Activated naive CD4-positive, alpha-beta T cell treated with anti-CD3 and anti-CD28 coated beads, Interleukin-2, amount 10 ng/mL, durations not matched to agents 7 days and 5 days (primary cell): ENCODE data around the gene CYTH4.

Experiments
- CTCF ChIA-PET: fragments of 350-600 bp; sonication (Branson Sonifier 250); formaldehyde crosslinking; loops from one replicate; lab custom pipeline; 2021; ENCODE audit warnings: antibody characterized with exemption; lab: Charles Lee
- DNase-seq: peaks from one replicate; pipeline ENCODE4 v3.0.0-alpha.2; 2020
- H3K27ac Mint-ChIP-seq: one replicate; pipeline ENCODE4 v1.8.0; 2021; ENCODE audit warnings: mild to moderate bottlenecking, moderate library complexity, mixed read lengths
- H3K27me3 Mint-ChIP-seq: one replicate; pipeline ENCODE4 v1.8.0; 2021; ENCODE audit warnings: mild to moderate bottlenecking, mixed read lengths
- H3K36me3 Mint-ChIP-seq: one replicate; pipeline ENCODE4 v1.8.0; 2021; ENCODE audit warnings: mixed read lengths
- H3K4me1 Mint-ChIP-seq: one replicate; pipeline ENCODE4 v1.8.0; 2021; ENCODE audit warnings: mixed read lengths
- H3K4me3 Mint-ChIP-seq: one replicate; pipeline ENCODE4 v1.8.0; 2021; ENCODE audit warnings: mild to moderate bottlenecking, moderate library complexity, mixed read lengths
- H3K9me3 Mint-ChIP-seq: one replicate; pipeline ENCODE4 v1.8.0; 2021; ENCODE audit warnings: mixed read lengths

CYTH4 gene

GRCh38 chr22:37331034-37331428 is 48.7 kb downstream of the CYTH4 start:
- CTCF ChIA-PET = interaction anchor here (1.1 to 2.5 kb wide), 5 partner anchors 10 to 127 kb away, joined by 3 to 15 read pairs (median 4); no protein-coding TSS in a partner anchor
- Mint-ChIP-seq H3K27me3 (peaks cover 100% of the 10 kb centered on the region), H3K9me3 (no peaks in the 10 kb centered on the region), H3K27ac (no peak overlapping the region), H3K36me3 (no peaks in the 10 kb centered on the region), H3K4me1 (peaks cover 8% of the 10 kb centered on the region), H3K4me3 (no peak overlapping the region)
- DNase-seq = no peak

GRCh38 chr22:37331856-37332536 is 49.7 kb downstream of the CYTH4 start:
- no peak overlapping the region for H3K4me3 Mint-ChIP-seq
- no peaks in the 10 kb centered on the region for H3K9me3 Mint-ChIP-seq
- H3K4me1 Mint-ChIP-seq = peaks cover 8% of the 10 kb centered on the region
- no peak overlapping the region for H3K27ac Mint-ChIP-seq
- peaks cover 100% of the 10 kb centered on the region for H3K27me3 Mint-ChIP-seq
- H3K36me3 Mint-ChIP-seq = no peaks in the 10 kb centered on the region
- CTCF ChIA-PET = interaction anchor here (1.0 to 2.5 kb wide), 6 partner anchors 9 to 214 kb away, joined by 3 to 15 read pairs (median 4); no protein-coding TSS in a partner anchor
- DNase-seq = no peak

DNA sequence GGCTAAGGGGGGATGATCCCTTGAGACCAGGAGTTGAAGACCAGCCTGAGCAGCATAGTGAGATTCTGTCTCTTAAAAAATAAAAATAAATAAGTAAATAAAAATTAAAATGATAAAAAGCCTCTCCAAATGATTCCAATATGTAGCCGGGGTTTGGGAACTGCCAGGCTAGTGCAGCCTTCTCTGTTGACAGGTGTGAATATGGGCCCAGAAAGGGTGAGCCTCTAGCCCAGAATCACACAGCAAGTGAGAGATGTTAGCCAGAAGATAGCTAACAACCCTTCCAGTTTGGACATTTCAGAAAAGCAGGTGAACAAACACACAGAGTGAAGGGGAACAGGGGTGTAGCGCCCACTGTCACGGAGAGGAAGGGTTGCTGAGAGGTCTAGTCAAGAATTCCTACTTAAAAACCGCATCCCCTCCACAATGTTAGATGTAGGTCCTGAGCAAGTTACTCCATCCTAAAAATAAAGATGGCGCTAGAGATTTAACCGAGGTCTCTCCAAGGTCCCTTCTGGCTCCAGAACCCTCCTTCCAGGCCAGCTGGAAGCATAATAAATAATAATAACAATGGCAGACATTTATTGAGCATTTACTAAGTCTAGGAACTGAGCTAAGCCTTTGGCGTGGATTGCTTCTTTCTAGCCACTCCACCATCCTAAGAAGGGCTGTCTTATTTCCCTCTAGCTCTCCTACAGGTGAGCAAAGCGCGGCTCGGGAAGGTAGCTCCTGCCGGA is 51.6 kb downstream of the CYTH4 start:
- Mint-ChIP-seq H3K4me1 (peaks cover 8% of the 10 kb centered on the region), H3K27ac (no peak overlapping the region), H3K4me3 (no peak overlapping the region), H3K9me3 (no peaks in the 10 kb centered on the region), H3K36me3 (no peaks in the 10 kb centered on the region), H3K27me3 (peaks cover 99% of the 10 kb centered on the region)
- CTCF ChIA-PET = interaction anchor here (0.6 to 1.7 kb wide), 7 partner anchors 10 to 761 kb away, joined by 3 to 5 read pairs (median 3); partner anchors contain the start of gene MFNG
- no peak for DNase-seq

DNA sequence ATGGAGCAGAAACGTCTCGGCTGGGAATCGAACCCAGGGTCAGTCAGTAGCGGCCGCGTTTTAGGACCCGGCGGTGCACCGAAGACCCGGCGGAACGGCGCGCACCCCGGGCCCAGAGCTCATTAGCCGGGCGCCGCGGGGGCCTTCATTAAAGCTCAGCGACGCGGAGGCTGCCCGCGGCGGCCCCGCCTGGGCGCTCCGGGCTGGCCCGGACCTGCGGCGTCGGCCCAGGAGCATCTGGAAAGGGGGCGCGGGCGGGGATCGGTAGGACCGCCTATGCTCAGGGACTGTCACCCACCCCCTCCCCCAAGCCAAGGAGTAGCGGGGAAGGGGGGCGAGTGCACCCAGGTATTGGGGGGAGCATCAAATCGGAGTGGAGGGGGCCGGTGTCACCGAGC is 52.2 kb downstream of the CYTH4 start:
- Mint-ChIP-seq H3K27me3 (peaks cover 97% of the 10 kb centered on the region), H3K4me1 (peaks cover 8% of the 10 kb centered on the region), H3K9me3 (no peaks in the 10 kb centered on the region), H3K27ac (no peak overlapping the region), H3K4me3 (no peak overlapping the region), H3K36me3 (no peaks in the 10 kb centered on the region)
- CTCF ChIA-PET = interaction anchor here (0.6 to 1.7 kb wide), 6 partner anchors 10 to 760 kb away, joined by 3 to 5 read pairs (median 3); partner anchors contain the start of gene MFNG
- no peak for DNase-seq

GRCh38 chr22:37334859-37335805 is 52.8 kb downstream of the CYTH4 start:
- H3K4me3 Mint-ChIP-seq = no peak overlapping the region
- peaks cover 8% of the 10 kb centered on the region for H3K4me1 Mint-ChIP-seq
- H3K27ac Mint-ChIP-seq = no peak overlapping the region
- CTCF ChIA-PET = interaction anchor here (0.6 to 1.7 kb wide), 5 partner anchors 11 to 151 kb away, joined by 3 to 5 read pairs (median 3); partner anchors contain the start of gene MFNG
- H3K27me3 Mint-ChIP-seq = peaks cover 95% of the 10 kb centered on the region
- H3K36me3 Mint-ChIP-seq = no peaks in the 10 kb centered on the region
- no peak for DNase-seq
- no peaks in the 10 kb centered on the region for H3K9me3 Mint-ChIP-seq

GRCh38 chr22:37335806-37336199 is 53.5 kb downstream of the CYTH4 start:
- peaks cover 95% of the 10 kb centered on the region for H3K27me3 Mint-ChIP-seq
- H3K9me3 Mint-ChIP-seq = no peaks in the 10 kb centered on the region
- H3K4me1 Mint-ChIP-seq = peaks cover 8% of the 10 kb centered on the region
- H3K36me3 Mint-ChIP-seq = no peaks in the 10 kb centered on the region
- H3K27ac Mint-ChIP-seq = no peak overlapping the region
- CTCF ChIA-PET = no interaction called here
- no peak overlapping the region for H3K4me3 Mint-ChIP-seq
- no peak for DNase-seq

- Mint-ChIP-seq H3K27me3 (peaks cover 94% of the 10 kb centered on the region), H3K36me3 (no peaks in the 10 kb centered on the region), H3K27ac (no peak overlapping the region), H3K4me1 (peaks cover 8% of the 10 kb centered on the region), H3K9me3 (no peaks in the 10 kb centered on the region), H3K4me3 (no peak overlapping the region)
- no peak for DNase-seq
- CTCF ChIA-PET = no interaction called here
Observed at GRCh38 chr22:37336579-37336978, 54.3 kb downstream of the CYTH4 start.

DNA sequence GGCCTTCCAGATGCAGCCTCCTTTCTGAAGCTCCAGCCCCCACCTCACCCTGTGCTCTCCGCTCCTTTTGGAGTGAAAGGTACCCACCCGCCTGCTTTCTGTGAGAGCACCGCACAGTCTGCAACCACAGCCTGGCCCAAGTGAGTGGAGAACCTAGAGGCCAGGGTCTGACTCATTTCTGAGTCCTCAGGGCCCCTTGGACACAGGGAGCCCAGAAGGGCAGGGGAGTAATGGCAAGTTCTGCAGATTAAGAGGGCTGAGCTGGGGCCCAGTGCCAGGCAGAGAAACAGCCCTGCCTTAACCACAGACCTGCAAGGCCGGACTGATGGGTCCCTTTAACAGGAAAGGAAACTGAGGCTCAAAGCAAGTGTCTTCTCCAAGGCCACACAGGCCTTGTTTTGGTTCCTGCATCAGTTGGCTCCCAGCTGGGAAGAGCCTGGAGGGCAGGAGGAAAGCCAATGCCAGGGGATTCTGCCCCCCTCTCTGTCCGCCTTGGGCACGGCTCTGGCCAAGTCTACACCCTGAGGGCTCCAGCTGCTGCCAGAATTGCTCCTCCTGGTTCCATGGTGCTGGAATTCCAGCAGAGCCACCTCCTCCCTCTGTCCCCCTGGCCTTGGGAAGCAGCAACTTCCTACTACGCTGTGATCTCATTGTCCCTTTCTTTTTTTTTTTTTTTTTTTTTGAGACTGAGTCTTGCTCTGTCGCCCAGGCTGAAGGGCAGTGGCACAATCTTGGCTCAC is 55.1 kb downstream of the CYTH4 start:
- no peak for DNase-seq

GRCh38 chr22:37338539-37339246 is 56.4 kb downstream of the CYTH4 start:
- Mint-ChIP-seq H3K4me3 (no peak overlapping the region), H3K36me3 (no peaks in the 10 kb centered on the region), H3K4me1 (peaks cover 8% of the 10 kb centered on the region), H3K9me3 (no peaks in the 10 kb centered on the region), H3K27me3 (peaks cover 91% of the 10 kb centered on the region), H3K27ac (no peak overlapping the region)
- no peak for DNase-seq
- CTCF ChIA-PET = no interaction called here

More for the DNA sequence above, 55.1 kb downstream of the CYTH4 start:
- Mint-ChIP-seq H3K4me1 (peaks cover 8% of the 10 kb centered on the region), H3K27ac (no peak overlapping the region), H3K27me3 (peaks cover 93% of the 10 kb centered on the region), H3K36me3 (no peaks in the 10 kb centered on the region), H3K4me3 (no peak overlapping the region), H3K9me3 (no peaks in the 10 kb centered on the region)
- CTCF ChIA-PET = no interaction called here

- no peaks in the 10 kb centered on the region for H3K36me3 Mint-ChIP-seq
- no peak overlapping the region for H3K4me3 Mint-ChIP-seq
- no peaks in the 10 kb centered on the region for H3K4me1 Mint-ChIP-seq
- CTCF ChIA-PET = interaction anchor here (1.2 kb wide), 1 partner anchor 9 kb away, joined by 4 read pairs; no protein-coding TSS in a partner anchor
- H3K27me3 Mint-ChIP-seq = peaks cover 80% of the 10 kb centered on the region
- DNase-seq = no peak
- H3K27ac Mint-ChIP-seq = no peak overlapping the region
- H3K9me3 Mint-ChIP-seq = no peaks in the 10 kb centered on the region
Observed at GRCh38 chr22:37340331-37341262, 58.3 kb downstream of the CYTH4 start.

GRCh38 chr22:37342065-37342464 is 59.8 kb downstream of the CYTH4 start:
- Mint-ChIP-seq H3K4me1 (no peaks in the 10 kb centered on the region), H3K9me3 (no peaks in the 10 kb centered on the region), H3K27me3 (peaks cover 71% of the 10 kb centered on the region)

DNA sequence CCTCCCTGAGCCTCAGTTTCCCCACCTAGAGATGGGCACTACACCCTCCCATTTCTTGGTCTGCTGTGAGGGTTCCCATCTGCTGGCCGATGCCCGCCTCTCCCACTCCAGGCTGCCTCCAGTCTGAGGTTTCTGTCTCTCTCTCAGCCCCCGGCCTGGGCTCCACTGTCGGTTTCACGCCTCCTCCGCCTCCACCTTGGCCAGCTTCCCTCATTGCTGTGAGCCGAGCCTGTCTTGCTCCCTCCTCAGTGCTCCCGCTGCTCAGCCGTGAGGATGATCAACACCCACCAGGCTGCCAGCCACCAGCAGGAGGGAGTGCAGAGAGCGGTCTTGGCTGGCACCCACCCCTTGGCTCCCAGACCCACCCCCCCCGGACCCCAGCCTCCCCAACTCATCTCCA is 61.0 kb downstream of the CYTH4 start:
- H3K36me3 Mint-ChIP-seq = no peaks in the 10 kb centered on the region
- H3K4me3 Mint-ChIP-seq = no peak overlapping the region
- no peaks in the 10 kb centered on the region for H3K9me3 Mint-ChIP-seq
- CTCF ChIA-PET = no interaction called here
- no peak overlapping the region for H3K27ac Mint-ChIP-seq
- no peak for DNase-seq
- H3K4me1 Mint-ChIP-seq = no peaks in the 10 kb centered on the region
- H3K27me3 Mint-ChIP-seq = peaks cover 66% of the 10 kb centered on the region

More at GRCh38 chr22:37342065-37342464, 59.8 kb downstream of the CYTH4 start:
- Mint-ChIP-seq H3K36me3 (no peaks in the 10 kb centered on the region), H3K4me3 (no peak overlapping the region), H3K27ac (no peak overlapping the region)
- no peak for DNase-seq
- CTCF ChIA-PET = no interaction called here
